Measurements from ENCODE around the gene TECR.
A peak's percentile ranks its signal among the peaks of the same experiment; 100 is the strongest.
"Not testable (repeated sequence)": the region's sequence is repeated elsewhere in the genome, so short reads cannot be mapped to it uniquely, and the experiment has no call there.

TECR gene

DNA sequence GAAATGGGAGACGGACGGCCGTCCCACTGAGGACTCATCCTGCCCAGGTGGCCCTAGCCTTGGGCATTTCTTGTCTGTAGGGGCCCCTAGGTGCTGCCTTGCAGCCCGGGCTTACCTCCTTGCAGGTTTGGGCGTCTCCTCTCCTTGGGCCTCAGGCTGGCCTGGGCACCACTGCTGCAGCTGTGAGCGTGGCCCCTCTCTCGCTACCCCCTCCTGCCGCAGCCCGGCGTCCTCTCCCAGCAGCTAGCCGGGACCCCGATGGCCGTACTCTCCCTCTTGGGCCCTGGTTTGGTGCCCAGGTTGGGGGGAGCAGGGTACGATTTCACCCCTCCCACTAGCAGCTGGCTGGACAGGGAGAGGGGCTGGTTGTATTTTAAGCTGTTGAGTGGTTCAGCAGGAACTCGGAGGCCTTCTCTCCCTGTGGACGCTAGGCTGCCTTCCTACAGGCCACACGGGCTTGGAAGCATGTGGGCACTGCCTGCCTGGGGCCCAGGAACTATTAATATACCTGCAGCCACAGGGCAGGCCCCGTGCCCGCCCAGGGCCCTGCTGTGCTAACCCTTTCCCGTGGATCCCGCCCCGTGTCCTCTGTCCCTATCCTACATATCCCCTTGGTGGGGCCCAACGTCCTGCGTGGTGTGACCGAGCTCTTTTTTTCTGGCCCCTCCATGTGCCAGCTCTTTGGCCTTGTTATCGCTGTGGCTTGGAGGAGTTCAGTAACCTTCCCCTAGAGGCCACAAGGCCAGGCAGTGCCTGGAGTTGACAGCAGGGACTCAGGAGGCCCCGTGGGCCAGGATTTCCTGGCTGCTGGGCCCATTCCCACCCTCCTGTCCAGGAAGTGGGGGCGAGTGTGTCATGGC is 30.8 kb downstream of the TECR start:
- FAIRE-seq (no peak), DNase-seq (ENCODE audit: low spot score) (no peak)

DNA sequence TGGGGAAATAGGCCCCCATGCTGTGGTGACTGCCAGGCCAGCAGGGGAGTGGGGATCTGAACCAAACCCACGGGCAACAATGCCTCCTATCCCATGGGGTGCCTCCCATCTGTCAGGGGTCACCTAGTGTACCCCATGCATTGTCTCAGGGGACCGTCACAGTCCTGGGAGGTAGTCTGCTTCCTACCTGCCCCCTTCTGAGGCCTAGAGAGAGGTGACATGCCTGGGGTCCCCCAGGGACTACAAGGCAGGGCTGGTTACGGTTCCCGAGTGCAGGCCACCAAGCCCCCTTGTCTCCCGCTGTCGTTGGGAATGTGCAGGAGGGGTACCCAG is 31.3 kb downstream of the TECR start:
- DNase-seq (ENCODE audit: low spot score): no peak
- FAIRE-seq: no peak

DNA sequence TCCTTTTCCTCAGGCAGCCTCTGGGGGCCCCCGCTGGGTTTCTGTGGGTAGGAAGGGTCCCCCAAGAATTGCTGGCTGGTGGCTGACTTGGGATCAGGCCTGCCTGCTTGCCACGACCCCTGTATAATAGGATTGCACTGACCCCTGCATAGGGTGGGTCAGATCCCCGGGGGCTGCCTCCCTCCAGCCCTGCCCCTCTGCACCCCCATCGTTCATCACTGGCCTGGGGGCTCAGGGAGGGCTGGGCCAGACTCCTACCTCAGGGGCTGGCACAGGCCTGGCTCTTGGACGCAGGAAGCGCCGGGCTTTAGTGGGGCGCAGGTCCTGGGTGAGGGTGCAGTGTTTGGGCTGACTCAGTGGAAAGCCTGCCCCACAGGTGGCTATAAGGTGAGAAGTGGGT is 31.9 kb downstream of the TECR start:
- FAIRE-seq: no peak
- no peak for DNase-seq (ENCODE audit: low spot score)

DNA sequence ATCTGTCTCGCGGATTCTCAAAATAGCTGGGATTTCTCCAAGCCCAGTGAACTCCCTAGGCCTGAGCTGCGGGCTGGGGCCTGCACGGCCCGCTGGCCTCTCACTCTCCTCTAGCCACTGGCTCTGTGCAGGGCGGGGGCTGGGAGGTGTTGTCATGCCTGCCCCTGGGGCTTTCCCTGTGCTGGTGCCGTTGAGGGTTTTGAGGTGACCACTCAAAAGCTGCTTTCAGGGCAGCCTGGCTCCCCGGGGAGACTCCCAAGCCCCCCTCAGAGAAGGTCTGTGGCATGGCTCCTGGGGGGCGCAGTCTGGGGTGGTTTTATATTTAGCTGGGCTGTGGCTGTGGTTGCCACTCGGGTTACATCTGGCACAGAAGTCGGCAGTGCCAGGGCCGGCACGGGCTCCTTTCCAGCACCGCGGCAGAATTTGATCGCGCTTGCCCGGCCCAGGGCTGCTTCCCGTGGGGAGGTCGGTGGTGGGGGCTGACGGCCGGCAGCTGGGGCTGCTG is 32.5 kb downstream of the TECR start:
- peak; percentile 52 for DNase-seq (ENCODE audit: low spot score)
- FAIRE-seq: peak; percentile 26

DNA sequence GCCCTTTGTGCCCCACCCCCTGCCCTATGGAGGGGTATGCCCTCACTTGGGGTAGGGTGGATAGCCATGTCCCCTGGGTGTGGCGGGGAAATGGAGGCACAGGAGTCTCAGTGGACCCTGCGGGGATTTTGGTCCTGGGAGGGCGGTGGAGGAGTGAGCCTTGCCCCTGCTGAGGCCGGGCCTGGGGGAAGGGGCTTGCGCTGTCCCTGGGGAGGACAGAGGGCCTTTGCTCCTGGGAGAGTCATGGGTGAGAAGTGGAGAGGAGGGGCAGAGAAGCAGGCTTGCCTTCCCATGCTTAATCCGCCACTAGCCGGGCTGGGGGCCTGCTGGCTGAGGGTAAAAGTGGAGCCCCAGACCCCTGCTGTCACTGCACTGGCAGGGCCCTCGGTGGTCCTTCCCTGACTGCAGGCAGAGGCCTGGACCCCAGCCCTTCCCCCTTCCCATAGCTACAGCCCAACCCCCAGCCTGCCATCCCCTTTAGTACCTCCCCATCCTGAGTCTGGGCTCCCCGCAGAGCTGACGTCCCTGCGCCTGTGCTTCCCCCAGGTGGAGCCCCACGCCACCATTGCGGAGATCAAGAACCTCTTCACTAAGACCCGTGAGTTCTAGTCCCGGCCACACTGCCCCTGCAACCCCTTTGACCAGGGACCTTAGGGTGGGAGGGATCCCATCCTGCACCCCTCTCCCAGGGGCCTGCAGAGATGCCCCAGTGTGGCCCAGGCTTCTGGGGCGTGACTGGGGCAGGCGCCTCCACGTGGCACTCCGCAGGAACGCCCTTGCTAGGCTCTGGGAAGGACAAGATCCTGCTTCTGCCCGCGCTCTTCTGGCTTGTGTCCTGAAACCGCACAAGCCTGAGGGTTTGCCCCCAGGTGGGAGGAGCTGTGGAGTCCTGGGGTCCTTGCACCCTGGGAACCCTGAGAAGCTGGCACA is 33.5 kb downstream of the TECR start:
- FAIRE-seq (no peak), DNase-seq (ENCODE audit: low spot score) (no peak)

DNA sequence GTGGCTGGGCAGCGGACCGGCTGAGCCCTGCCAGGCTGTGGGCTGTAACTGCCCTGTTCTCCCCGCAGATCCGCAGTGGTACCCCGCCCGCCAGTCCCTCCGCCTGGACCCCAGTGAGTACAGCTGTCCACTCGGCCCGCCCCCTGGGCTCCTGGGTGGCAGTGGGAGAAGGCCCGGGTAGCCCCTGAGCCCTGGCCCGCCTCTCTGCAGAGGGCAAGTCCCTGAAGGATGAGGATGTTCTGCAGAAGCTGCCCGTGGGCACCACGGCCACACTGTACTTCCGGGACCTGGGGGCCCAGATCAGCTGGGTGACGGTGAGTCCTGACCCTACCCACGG is 34.2 kb downstream of the TECR start:
- no peak for DNase-seq (ENCODE audit: low spot score)
- FAIRE-seq: no peak

DNA sequence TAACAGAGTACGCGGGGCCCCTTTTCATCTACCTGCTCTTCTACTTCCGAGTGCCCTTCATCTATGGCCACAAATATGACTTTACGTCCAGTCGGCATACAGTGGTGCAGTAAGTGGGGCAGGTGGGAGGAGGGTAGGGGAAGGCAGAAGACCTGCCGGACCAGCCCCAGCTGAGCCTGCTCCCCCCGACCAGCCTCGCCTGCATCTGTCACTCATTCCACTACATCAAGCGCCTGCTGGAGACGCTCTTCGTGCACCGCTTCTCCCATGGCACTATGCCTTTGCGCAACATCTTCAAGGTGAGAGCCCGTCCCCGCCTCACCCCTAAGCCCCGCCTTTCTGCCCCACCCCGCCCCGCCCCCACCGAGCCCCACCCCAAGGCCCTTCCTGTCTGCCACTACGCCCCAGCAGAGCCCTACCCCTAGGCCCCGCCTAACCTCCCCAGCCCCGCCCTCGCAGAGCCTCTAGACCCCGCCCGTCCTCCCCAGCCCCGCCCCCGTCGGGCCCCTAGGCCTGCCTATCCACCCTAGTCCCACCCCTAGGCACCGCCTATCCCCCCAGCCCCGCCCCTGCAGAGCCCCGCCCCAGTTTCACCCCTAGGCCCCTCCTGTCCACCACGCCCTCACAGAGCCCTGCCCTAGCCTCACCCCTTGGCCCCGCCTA is 34.7 kb downstream of the TECR start:
- no peak for FAIRE-seq
- no peak for DNase-seq (ENCODE audit: low spot score)

DNA sequence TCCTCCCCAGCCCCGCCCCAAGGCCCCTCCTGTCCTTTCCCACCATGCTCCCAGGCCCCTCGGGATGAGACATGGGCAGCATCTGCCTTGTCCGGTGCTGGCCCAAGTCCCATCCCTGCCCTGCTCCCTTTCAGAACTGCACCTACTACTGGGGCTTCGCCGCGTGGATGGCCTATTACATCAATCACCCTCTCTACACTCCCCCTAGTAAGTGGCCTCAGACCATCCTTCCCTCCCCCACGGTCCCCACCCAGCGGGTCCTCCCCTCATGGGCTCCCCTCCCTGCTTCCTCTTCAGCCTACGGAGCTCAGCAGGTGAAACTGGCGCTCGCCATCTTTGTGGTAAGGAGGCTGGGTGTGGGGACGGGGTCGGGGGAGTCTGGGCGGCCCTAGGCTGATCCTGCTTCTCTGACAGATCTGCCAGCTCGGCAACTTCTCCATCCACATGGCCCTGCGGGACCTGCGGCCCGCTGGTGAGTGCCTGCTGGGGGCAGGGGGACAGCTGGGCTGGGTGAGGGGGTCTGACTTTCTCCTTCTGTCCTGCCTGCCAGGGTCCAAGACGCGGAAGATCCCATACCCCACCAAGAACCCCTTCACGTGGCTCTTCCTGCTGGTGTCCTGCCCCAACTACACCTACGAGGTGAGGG is 35.4 kb downstream of the TECR start:
- not testable (repeated sequence) for FAIRE-seq; DNase-seq (ENCODE audit: low spot score)

DNA sequence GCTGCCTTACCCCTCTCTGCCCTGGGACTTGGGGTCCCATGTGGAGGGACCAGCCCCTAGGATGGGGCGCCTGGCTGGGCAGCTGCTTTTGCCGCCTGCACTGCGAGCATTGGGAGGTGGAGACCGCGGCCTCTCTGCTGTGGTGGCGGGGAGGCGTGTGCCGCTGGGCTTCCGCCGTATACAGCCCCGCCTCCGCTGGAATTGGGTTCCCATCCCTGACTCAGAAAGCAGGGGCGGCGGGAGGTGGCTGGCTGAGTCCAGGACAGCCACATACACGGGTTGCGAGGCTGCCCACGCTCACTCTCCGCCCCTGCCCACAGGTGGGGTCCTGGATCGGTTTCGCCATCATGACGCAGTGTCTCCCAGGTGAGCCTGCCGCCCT is 35.9 kb downstream of the TECR start:
- DNase-seq (ENCODE audit: low spot score) (no peak), FAIRE-seq (no peak)

DNA sequence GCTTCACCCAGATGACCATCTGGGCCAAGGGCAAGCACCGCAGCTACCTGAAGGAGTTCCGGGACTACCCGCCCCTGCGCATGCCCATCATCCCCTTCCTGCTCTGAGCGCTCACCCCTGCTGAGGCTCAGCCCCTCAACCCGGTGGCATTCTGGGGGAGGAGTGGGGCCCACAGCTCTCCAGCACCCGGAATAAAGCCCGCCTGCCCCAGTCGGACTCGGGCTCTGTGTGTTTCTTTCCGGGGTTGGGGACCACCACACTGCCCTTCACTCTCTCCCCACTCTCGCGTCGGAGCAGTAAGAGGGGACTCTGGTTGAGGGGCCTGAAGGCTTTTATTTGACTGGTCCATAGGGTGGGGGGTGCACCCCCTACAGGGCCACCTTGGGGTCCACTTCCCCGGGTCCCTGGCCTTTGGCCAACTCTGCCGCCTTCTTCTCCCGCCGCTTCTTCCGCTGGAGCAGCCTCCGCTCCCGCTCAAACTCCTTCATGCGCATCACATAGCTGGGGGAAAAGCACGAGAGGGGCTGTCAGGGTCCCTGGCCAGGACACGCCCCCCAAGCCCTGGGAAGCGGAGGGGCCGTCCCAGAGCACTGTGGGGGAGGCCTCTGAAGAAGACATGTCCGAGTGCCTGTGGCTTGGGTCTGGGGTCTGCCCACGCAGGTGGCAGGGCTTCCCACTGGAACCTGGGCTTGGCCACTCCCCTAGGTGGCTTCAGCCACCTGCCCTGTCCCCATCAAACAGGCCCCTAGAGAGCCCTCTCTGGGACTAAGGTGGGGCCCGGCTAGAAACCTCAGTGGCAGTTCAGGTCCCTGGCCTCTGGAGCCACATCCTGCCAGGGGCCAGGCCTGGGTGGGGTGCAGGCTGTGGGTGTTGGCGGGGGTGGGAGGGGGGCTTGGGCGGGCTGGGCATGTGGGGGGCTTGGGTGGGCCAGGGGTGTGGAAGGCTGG is 36.6 kb downstream of the TECR start:
- FAIRE-seq (no peak), DNase-seq (ENCODE audit: low spot score) (no peak)

DNA sequence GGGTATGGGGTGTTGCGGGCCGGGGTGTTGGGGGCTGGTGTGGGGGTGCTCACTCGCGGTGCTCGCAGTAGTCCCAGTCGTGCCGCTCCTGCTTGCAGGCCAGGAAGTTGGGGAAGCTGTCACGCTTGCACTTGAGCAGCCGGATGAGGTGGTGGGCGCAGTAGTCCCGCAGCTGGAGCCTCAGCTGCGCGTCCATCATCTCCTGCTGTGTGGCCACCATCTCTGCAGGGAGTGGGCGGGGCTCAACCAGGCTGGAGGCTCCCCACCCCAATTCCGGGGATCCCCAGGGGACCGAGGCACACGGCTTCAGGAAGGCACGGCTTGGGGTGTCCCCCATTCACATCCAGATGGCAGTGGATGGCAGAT is 37.3 kb downstream of the TECR start:
- DNase-seq (ENCODE audit: low spot score) (no peak), FAIRE-seq (no peak)

DNA sequence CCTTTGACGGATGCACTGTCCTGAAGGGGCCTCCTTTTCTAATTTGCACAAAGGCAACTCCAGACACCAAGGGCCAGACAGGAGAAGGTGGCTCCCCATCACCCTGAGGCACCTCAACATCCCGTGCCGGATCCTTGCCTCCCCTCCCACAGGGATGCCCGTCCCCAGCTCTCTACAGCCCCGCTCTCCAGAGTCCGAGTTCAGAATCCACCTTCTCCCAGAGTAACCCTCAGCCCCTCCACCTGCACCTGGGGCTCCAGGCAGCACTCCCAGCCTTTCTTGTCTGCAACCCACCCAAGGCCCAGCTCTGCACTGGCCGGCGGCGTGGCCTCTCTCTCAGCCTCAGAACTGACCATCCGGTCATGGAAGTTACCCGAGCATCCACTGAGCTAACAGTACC is 37.7 kb downstream of the TECR start:
- DNase-seq (ENCODE audit: low spot score) (no peak), FAIRE-seq (no peak)

DNA sequence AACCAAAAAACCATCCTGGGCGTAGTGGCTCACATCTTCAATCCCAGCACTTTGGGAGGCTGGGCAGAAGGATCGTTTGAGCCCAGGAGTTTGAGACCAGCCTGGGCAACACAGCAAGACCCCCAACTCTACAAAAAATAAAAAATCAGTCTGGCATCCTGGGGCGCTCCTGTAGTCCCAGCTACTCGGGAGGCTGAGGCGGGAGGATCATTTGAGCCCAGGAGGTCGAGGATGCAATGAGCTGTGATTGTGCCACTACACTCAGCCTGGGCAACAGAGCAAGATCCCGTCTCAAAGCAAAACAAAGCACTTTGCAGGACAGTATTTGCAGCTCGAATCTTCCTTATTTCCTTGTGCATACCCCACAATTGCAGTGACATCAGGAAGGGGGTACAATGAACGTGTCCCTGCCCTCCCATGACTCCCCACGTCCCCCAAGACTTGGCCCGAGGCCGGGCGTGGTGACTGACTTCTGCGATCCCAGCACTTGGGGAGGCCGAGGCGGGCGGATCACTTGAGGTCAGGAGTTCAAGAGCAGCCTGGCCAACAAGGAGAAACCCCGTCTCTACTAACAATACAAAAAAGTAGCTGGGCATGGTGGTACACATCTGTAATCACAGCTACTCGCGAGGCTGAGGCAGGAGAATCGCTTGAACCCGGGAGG is 41.6 kb downstream of the TECR start:
- DNase-seq (ENCODE audit: low spot score) (no peak), FAIRE-seq (no peak)

DNA sequence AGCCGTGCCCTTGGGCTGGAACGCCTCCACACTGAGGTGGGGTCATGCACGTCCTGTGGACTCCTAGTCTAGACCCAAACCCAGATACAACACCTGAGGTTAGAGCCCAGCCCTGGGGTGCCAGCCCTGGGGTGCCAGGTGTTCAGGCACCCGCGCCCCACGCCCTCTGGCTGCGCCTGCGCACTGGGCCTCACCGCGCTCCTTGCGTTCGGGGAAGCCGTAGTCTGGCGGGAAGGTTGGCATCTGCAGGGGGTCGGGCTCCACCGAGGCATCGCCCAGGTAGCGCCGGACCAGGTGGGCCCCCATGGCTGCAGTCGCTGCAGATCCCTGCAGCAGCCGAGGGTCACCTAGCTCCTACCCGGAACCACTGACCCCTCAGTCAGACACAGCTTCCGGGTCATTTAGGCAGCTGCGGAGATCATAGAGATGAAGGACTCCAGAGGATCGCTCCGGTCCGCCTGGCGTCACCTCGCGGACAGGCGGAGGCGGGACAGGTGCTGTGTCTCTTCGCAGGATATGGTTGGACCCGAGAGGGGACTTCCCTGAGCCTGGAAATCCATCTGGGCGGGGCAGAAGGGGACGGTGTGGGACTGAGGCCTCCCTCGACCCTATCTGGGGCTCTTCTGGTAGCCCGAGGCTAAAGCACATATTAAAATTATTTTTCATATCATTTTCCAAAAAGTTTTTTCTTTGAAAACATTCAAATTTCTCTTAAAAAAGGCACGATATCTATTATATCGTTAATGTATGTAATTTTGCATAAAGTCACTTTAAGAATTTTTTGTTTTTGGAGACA is 42.5 kb downstream of the TECR start, which contains the start of gene NDUFB7:
NDUFB7 (minus strand) TSS at position 372 of the 796 bp plus-strand sequence; CDS start at position 306, 66 bp downstream.
- DNase-seq (ENCODE audit: low spot score) (peak; percentile 93), FAIRE-seq (peak; percentile 69)

DNA sequence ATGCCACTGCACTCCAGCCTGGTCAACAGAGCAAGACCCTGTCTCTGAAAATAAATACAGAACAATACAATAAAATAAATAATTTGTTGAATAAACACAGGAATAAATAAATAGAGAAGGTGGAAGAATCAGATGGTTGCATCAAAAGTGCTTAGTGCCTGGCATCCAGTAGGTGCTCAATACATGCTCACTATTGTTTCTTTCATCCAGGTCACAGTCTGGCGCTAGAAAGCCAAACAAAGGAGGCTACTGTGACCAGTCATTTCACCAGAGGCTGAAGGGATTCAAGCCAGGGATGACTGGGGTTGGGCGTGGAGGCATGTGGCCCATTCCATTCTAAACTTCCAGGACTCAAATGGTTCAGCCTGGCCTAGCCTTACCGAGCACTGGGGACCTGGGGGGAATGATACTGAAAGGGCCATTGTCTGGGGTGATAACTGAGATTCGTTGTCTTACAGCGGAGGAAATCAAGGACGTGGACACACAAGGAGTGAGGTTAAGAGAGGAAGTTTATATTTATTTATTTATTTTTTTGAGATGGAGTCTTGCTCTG is 46.1 kb downstream of the TECR start:
- FAIRE-seq: no peak
- no peak for DNase-seq (ENCODE audit: low spot score)

DNA sequence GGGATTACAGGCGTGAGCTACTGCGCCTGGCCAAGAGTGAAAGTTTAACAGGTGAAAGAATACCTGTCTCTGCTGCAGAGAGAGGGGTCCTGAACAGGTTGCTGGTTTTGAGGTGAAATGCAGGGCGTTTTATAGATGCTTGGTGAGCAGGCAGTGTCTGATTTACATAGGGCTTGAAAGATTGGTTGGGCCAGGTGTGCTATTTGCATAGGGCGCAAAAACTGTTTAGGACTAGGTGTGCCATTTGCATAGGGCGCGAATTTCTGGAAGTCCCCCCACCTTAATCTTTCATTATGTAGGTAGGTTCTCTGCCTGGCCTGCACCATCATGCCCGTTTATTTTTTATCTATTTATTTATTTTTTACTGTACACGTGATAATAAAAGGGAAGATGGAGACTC is 47.0 kb downstream of the TECR start:
- DNase-seq (ENCODE audit: low spot score): no peak
- no peak for FAIRE-seq

DNA sequence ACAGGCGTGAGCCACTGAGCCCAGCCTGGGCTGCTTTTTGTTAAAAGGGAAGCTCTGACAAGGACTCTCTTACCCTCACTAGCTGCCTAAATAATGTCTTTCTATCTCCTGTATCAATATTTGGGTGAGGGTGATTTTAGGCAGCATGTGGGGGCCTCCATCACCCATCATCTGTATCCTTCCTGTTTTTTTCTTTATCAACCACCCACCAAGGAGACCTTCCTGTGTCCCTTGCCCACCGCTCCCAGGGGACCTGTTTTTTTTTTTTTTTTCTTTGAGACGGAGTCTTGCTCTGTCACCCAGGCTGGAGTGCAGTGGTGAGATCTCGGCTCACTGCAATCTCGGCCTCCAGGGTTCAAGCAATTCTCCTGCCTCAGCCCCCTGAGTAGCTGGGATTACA is 47.9 kb downstream of the TECR start:
- no peak for DNase-seq (ENCODE audit: low spot score)
- no peak for FAIRE-seq

DNA sequence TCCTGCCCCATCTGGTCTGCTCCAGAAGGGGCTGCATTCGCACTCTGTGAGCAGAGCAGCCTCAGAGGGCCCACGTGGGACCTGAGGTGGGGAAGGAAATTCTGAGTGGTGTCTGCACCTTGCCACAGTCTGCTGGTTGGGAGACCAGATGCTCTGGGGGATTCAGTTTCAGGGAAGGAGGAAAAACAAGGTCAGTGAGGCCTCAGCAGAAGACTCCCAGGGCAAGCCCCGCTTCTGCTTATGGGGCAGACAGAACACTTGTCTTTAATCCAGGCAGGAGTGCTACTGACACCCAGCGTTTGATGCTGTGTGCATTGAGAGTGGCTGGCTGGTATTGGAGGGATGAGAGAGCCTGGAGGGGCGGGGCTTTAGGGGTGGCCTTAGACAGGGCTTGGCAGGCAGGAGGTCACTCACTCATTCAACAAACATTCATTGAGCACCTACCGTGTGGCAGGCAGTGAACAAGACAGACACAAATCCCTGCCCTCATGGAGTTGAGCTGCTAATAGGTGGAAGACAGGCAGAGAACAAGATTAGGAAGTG is 48.6 kb downstream of the TECR start:
- FAIRE-seq (no peak), DNase-seq (ENCODE audit: low spot score) (no peak)

Data from RCC 7860 (cell line).